NT2/D1 (cell line): ENCODE results near the gene SIX2.

Experiments
- YY1 ChIP-seq: IDR thresholded peaks from 2 replicates; pipeline ENCODE4 v1.6.1; 2011; ENCODE audit not compliant: insufficient read length, insufficient read depth
- ZNF274 ChIP-seq: IDR thresholded peaks from 2 replicates; pipeline ENCODE4 v1.6.1; 2011; ENCODE audit warnings: mild to moderate bottlenecking, low read depth, low read length

- TF ChIP-seq ZNF274 (no peak), YY1 (no peak)
Measured at GRCh38 chr2:45043174-45043573, 33.9 kb upstream of the SIX2 start.
